ENCODE data around the gene SETBP1.

Gene SETBP1

GRCh38 chr18:44741085-44741484 is 60.4 kb downstream of the SETBP1 start:
- no peak overlapping the region for H2BK5ac ChIP-seq (ENCODE audit: low read length)
- H2BK15ac ChIP-seq (replicated peaks; ENCODE audit: low read depth) = no peak overlapping the region
- peaks cover 17% of the 10 kb centered on the region for H3K4me1 ChIP-seq (ENCODE audit: control insufficient read depth, low read depth, low read length)
- H3K4me3 ChIP-seq (ENCODE audit: low read length) = no peak overlapping the region
- H4K5ac ChIP-seq (ENCODE audit: low read length) = no peak overlapping the region
- H3K56ac ChIP-seq (ENCODE audit: low read length) = no peak overlapping the region
- H4K8ac ChIP-seq (ENCODE audit: low read depth, low read length) = no peak overlapping the region
- H3K79me2 ChIP-seq (ENCODE audit: control insufficient read depth, insufficient read depth, low read length) = no peaks in the 10 kb centered on the region
- H3K27ac ChIP-seq (ENCODE audit: low read depth, low read length) = no peak overlapping the region
- no CpG with 5 or more reads among the region's 2 CpGs for WGBS (ENCODE audit: extremely low coverage, insufficient coverage, low lambda C conversion rate)
- H3K36me3 ChIP-seq (ENCODE audit: control insufficient read depth, insufficient read depth, low read length) = no peaks in the 10 kb centered on the region
- H3K9ac ChIP-seq (ENCODE audit: low read length) = no peak overlapping the region
- no peak for DNase-seq
- H2BK120ac ChIP-seq (ENCODE audit: low read depth, low read length) = no peak overlapping the region
- no peaks in the 10 kb centered on the region for H3K79me1 ChIP-seq (ENCODE audit: low read length)
- H2AK5ac ChIP-seq (ENCODE audit: low read length) = no peak overlapping the region
- no peak overlapping the region for H3K23ac ChIP-seq (ENCODE audit: low read length)
- no peaks in the 10 kb centered on the region for H3K27me3 ChIP-seq (ENCODE audit: insufficient read depth, low read length, poor library complexity)
- no peak overlapping the region for H3K4ac ChIP-seq (ENCODE audit: low read depth, low read length)
- no peak overlapping the region for H3K18ac ChIP-seq (ENCODE audit: low read length)
- H3K4me2 ChIP-seq (ENCODE audit: low read length) = no peak overlapping the region

GRCh38 chr18:44741511-44741910 is 60.8 kb downstream of the SETBP1 start:
- Histone ChIP-seq H3K4ac (ENCODE audit: low read depth, low read length) (no peak overlapping the region), H3K79me2 (ENCODE audit: control insufficient read depth, insufficient read depth, low read length) (no peaks in the 10 kb centered on the region), H4K8ac (ENCODE audit: low read depth, low read length) (no peak overlapping the region), H3K79me1 (ENCODE audit: low read length) (no peaks in the 10 kb centered on the region), H3K56ac (ENCODE audit: low read length) (no peak overlapping the region), H2BK15ac (replicated peaks; ENCODE audit: low read depth) (no peak overlapping the region), H3K4me3 (ENCODE audit: low read length) (no peak overlapping the region), H3K4me2 (ENCODE audit: low read length) (no peak overlapping the region), H3K23ac (ENCODE audit: low read length) (no peak overlapping the region), H3K27me3 (ENCODE audit: insufficient read depth, low read length, poor library complexity) (no peaks in the 10 kb centered on the region), H3K27ac (ENCODE audit: low read depth, low read length) (no peak overlapping the region), H2BK120ac (ENCODE audit: low read depth, low read length) (no peak overlapping the region), H2AK5ac (ENCODE audit: low read length) (no peak overlapping the region), H3K4me1 (ENCODE audit: control insufficient read depth, low read depth, low read length) (peaks cover 17% of the 10 kb centered on the region), H2BK5ac (ENCODE audit: low read length) (no peak overlapping the region), H3K18ac (ENCODE audit: low read length) (no peak overlapping the region), H3K36me3 (ENCODE audit: control insufficient read depth, insufficient read depth, low read length) (no peaks in the 10 kb centered on the region), H4K5ac (ENCODE audit: low read length) (no peak overlapping the region), H3K9ac (ENCODE audit: low read length) (no peak overlapping the region)
- WGBS (ENCODE audit: extremely low coverage, insufficient coverage, low lambda C conversion rate) = no CpG with 5 or more reads among the region's 5 CpGs
- no peak for DNase-seq

GRCh38 chr18:44742126-44742525 is 61.4 kb downstream of the SETBP1 start:
- Histone ChIP-seq H2BK5ac (ENCODE audit: low read length) (no peak overlapping the region), H3K23ac (ENCODE audit: low read length) (no peak overlapping the region), H3K79me1 (ENCODE audit: low read length) (no peaks in the 10 kb centered on the region), H3K4me3 (ENCODE audit: low read length) (no peak overlapping the region), H2BK120ac (ENCODE audit: low read depth, low read length) (no peak overlapping the region), H2BK15ac (replicated peaks; ENCODE audit: low read depth) (no peak overlapping the region), H2AK5ac (ENCODE audit: low read length) (no peak overlapping the region), H4K5ac (ENCODE audit: low read length) (no peak overlapping the region), H3K4me2 (ENCODE audit: low read length) (no peak overlapping the region), H3K18ac (ENCODE audit: low read length) (no peak overlapping the region), H3K56ac (ENCODE audit: low read length) (no peak overlapping the region), H3K36me3 (ENCODE audit: control insufficient read depth, insufficient read depth, low read length) (no peaks in the 10 kb centered on the region), H3K79me2 (ENCODE audit: control insufficient read depth, insufficient read depth, low read length) (no peaks in the 10 kb centered on the region), H3K27ac (ENCODE audit: low read depth, low read length) (no peak overlapping the region), H3K9ac (ENCODE audit: low read length) (no peak overlapping the region), H3K4ac (ENCODE audit: low read depth, low read length) (no peak overlapping the region), H3K4me1 (ENCODE audit: control insufficient read depth, low read depth, low read length) (peaks cover 17% of the 10 kb centered on the region), H4K8ac (ENCODE audit: low read depth, low read length) (no peak overlapping the region), H3K27me3 (ENCODE audit: insufficient read depth, low read length, poor library complexity) (no peaks in the 10 kb centered on the region)
- no peak for DNase-seq
- no CpG with 5 or more reads among the region's 3 CpGs for WGBS (ENCODE audit: extremely low coverage, insufficient coverage, low lambda C conversion rate)

- peak overlapping the region; percentile 30 for H3K56ac ChIP-seq (ENCODE audit: low read length)
- peak overlapping the region; percentile 18 for H2AK5ac ChIP-seq (ENCODE audit: low read length)
- no peak overlapping the region for H3K4me3 ChIP-seq (ENCODE audit: low read length)
- H3K27ac ChIP-seq (ENCODE audit: low read depth, low read length) = no peak overlapping the region
- no peak overlapping the region for H3K4ac ChIP-seq (ENCODE audit: low read depth, low read length)
- no peak overlapping the region for H3K4me2 ChIP-seq (ENCODE audit: low read length)
- H3K79me1 ChIP-seq (ENCODE audit: low read length) = no peaks in the 10 kb centered on the region
- WGBS (ENCODE audit: extremely low coverage, insufficient coverage, low lambda C conversion rate) = no CpG with 5 or more reads among the region's 3 CpGs
- DNase-seq = peak; percentile 58
- H3K27me3 ChIP-seq (ENCODE audit: insufficient read depth, low read length, poor library complexity) = no peaks in the 10 kb centered on the region
- H3K79me2 ChIP-seq (ENCODE audit: control insufficient read depth, insufficient read depth, low read length) = no peaks in the 10 kb centered on the region
- peak overlapping the region; percentile 69 for H2BK5ac ChIP-seq (ENCODE audit: low read length)
- H2BK120ac ChIP-seq (ENCODE audit: low read depth, low read length) = no peak overlapping the region
- H3K18ac ChIP-seq (ENCODE audit: low read length) = no peak overlapping the region
- H4K8ac ChIP-seq (ENCODE audit: low read depth, low read length) = no peak overlapping the region
- peaks cover 17% of the 10 kb centered on the region for H3K4me1 ChIP-seq (ENCODE audit: control insufficient read depth, low read depth, low read length)
- no peak overlapping the region for H3K23ac ChIP-seq (ENCODE audit: low read length)
- H4K5ac ChIP-seq (ENCODE audit: low read length) = no peak overlapping the region
- peak overlapping the region; percentile 13 for H3K9ac ChIP-seq (ENCODE audit: low read length)
- no peak overlapping the region for H2BK15ac ChIP-seq (replicated peaks; ENCODE audit: low read depth)
- no peaks in the 10 kb centered on the region for H3K36me3 ChIP-seq (ENCODE audit: control insufficient read depth, insufficient read depth, low read length)
These were observed 62.1 kb downstream of the SETBP1 start for GRCh38 chr18:44742718-44743311.

GRCh38 chr18:44743631-44744030 is 62.9 kb downstream of the SETBP1 start:
- Histone ChIP-seq H3K79me2 (ENCODE audit: control insufficient read depth, insufficient read depth, low read length) (no peaks in the 10 kb centered on the region), H3K4me2 (ENCODE audit: low read length) (peak overlapping the region; percentile 40), H3K27me3 (ENCODE audit: insufficient read depth, low read length, poor library complexity) (no peaks in the 10 kb centered on the region), H2BK15ac (replicated peaks; ENCODE audit: low read depth) (no peak overlapping the region), H3K4ac (ENCODE audit: low read depth, low read length) (no peak overlapping the region), H4K8ac (ENCODE audit: low read depth, low read length) (no peak overlapping the region), H2BK120ac (ENCODE audit: low read depth, low read length) (no peak overlapping the region), H3K79me1 (ENCODE audit: low read length) (no peaks in the 10 kb centered on the region), H2AK5ac (ENCODE audit: low read length) (no peak overlapping the region), H3K56ac (ENCODE audit: low read length) (peak overlapping the region; percentile 80), H3K9ac (ENCODE audit: low read length) (no peak overlapping the region), H3K4me3 (ENCODE audit: low read length) (no peak overlapping the region), H3K23ac (ENCODE audit: low read length) (no peak overlapping the region), H2BK5ac (ENCODE audit: low read length) (no peak overlapping the region), H3K36me3 (ENCODE audit: control insufficient read depth, insufficient read depth, low read length) (no peaks in the 10 kb centered on the region), H3K27ac (ENCODE audit: low read depth, low read length) (no peak overlapping the region), H3K18ac (ENCODE audit: low read length) (no peak overlapping the region), H4K5ac (ENCODE audit: low read length) (no peak overlapping the region), H3K4me1 (ENCODE audit: control insufficient read depth, low read depth, low read length) (peaks cover 17% of the 10 kb centered on the region)
- WGBS (ENCODE audit: extremely low coverage, insufficient coverage, low lambda C conversion rate) = no CpG with 5 or more reads among the region's 2 CpGs
- DNase-seq = no peak

Data from mesendoderm (in vitro differentiated cells).